CD14-positive monocyte (primary cell): ENCODE results near the gene NABP1. TPM values are rescaled to one million over a fixed set of nuclear protein-coding genes. Genes with fewer than 3 reads are reported as not detected.

ENCODE experiments used
- DNase-seq, 3 donors: peaks; one replicate each; pipeline ENCODE4 v3.0.0-alpha.2; 2011 to 2022
- H2AFZ ChIP-seq: 2 replicates; pipeline ENCODE4 v1.6.0; 2012; ENCODE audit warnings: mild to moderate bottlenecking, low read depth, low read length, inconsistent platforms; ENCODE audit not compliant: insufficient read depth, poor library complexity, severe bottlenecking
- H3K27ac ChIP-seq, 2 donors: 1 replicate in 1 of 2; 2 replicates in 1 of 2; pipeline ENCODE4 v1.5.1; 2012 to 2013; ENCODE audit warnings: low read length in 2 of 2, control low read depth in 1 of 2, inconsistent platforms in 1 of 2, low read depth in 1 of 2, mild to moderate bottlenecking in 1 of 2
- H3K27me3 ChIP-seq, 2 donors: one replicate each; pipeline versions ENCODE4 v1.6.0 to v1.6.1; 2011 to 2013; ENCODE audit warnings: low read length in 2 of 2; ENCODE audit not compliant: control insufficient read depth in 2 of 2, insufficient read depth in 2 of 2
- H3K36me3 ChIP-seq, 2 donors: replicated peaks in 1 of 2; 1 replicate in 1 of 2; 2 replicates in 1 of 2; pipeline versions ENCODE4 v1.5.1 to v1.6.1; 2012 to 2013; ENCODE audit warnings: low read length in 2 of 2, control low read depth in 1 of 2, inconsistent platforms in 1 of 2, mild to moderate bottlenecking in 1 of 2; ENCODE audit not compliant: insufficient read depth in 2 of 2, control insufficient read depth in 1 of 2
- H3K4me1 ChIP-seq, 2 donors: 1 replicate in 1 of 2; 2 replicates in 1 of 2; pipeline versions ENCODE4 v1.5.1 to v1.6.1; 2012 to 2013; ENCODE audit warnings: low read length in 2 of 2, control low read depth in 1 of 2, inconsistent platforms in 1 of 2, mild to moderate bottlenecking in 1 of 2, moderate library complexity in 1 of 2; ENCODE audit not compliant: insufficient read depth in 2 of 2, control insufficient read depth in 1 of 2
- H3K4me2 ChIP-seq: replicated peaks from 2 replicates; pipeline ENCODE3; 2012; ENCODE audit warnings: low read length, moderate library complexity, mild to moderate bottlenecking; ENCODE audit not compliant: poor library complexity, severe bottlenecking; ENCODE audit errors: extremely low read depth
- H3K4me3 ChIP-seq, 3 experiments: fragments of 200-600 bp in 1 of 3; sonication (generic) in 1 of 3; replicated peaks in 1 of 3; 1 replicate in 2 of 3; 2 replicates in 1 of 3; pipeline ENCODE4 v1.5.1; 2011 to 2013; ENCODE audit warnings: low read length in 3 of 3, mild to moderate bottlenecking in 3 of 3, control low read depth in 2 of 3, low read depth in 2 of 3, inconsistent platforms in 1 of 3, moderate library complexity in 1 of 3
- H3K79me2 ChIP-seq: 2 replicates; pipeline ENCODE4 v1.6.0; 2012; ENCODE audit warnings: mild to moderate bottlenecking, control low read depth, inconsistent platforms, low read length, moderate library complexity; ENCODE audit not compliant: insufficient read depth
- H3K9ac ChIP-seq: 2 replicates; pipeline ENCODE4 v1.6.0; 2017; ENCODE audit warnings: low read length, mild to moderate bottlenecking; ENCODE audit not compliant: insufficient read depth, poor library complexity, severe bottlenecking
- H3K9me3 ChIP-seq, 2 donors: replicated peaks in 1 of 2; 1 replicate in 1 of 2; 2 replicates in 1 of 2; pipeline versions ENCODE4 v1.5.1 to v1.6.1; 2012 to 2013; ENCODE audit warnings: low read length in 2 of 2, control low read depth in 1 of 2; ENCODE audit not compliant: control insufficient read depth in 1 of 2, insufficient read depth in 1 of 2
- H4K20me1 ChIP-seq: 2 replicates; pipeline ENCODE4 v1.6.0; 2012; ENCODE audit warnings: mild to moderate bottlenecking, low read length, control low read depth, moderate library complexity; ENCODE audit not compliant: insufficient read depth
- H3K27ac Mint-ChIP-seq, 7 donors: one replicate each; pipeline ENCODE4 v1.8.0; 2020; ENCODE audit warnings: mild to moderate bottlenecking in 7 of 7, mixed read lengths in 7 of 7, moderate library complexity in 6 of 7, inconsistent platforms in 2 of 7
- H3K27me3 Mint-ChIP-seq, 3 donors: one replicate each; pipeline ENCODE4 v1.8.0; 2021 to 2022; ENCODE audit warnings: low read depth in 3 of 3, mild to moderate bottlenecking in 3 of 3, mixed read lengths in 3 of 3, moderate library complexity in 3 of 3, inconsistent platforms in 1 of 3
- H3K36me3 Mint-ChIP-seq, 2 donors: one replicate each; pipeline ENCODE4 v1.8.0; 2020; ENCODE audit warnings: mixed read lengths in 2 of 2, inconsistent platforms in 1 of 2, mild to moderate bottlenecking in 1 of 2
- H3K4me1 Mint-ChIP-seq: one replicate; pipeline ENCODE4 v1.8.0; 2020; ENCODE audit warnings: mild to moderate bottlenecking, mixed read lengths
- H3K4me3 Mint-ChIP-seq, 2 donors: one replicate each; pipeline ENCODE4 v1.8.0; 2020; ENCODE audit warnings: mild to moderate bottlenecking in 2 of 2, mixed read lengths in 2 of 2, moderate library complexity in 1 of 2
- H3K9me3 Mint-ChIP-seq, 7 donors: one replicate each; pipeline ENCODE4 v1.8.0; 2020 to 2022; ENCODE audit warnings: mixed read lengths in 7 of 7, mild to moderate bottlenecking in 6 of 7, moderate library complexity in 6 of 7, inconsistent platforms in 2 of 7
- WGBS: methylation state at CpG from one replicate; pipeline ENCODE4 v1.1.5; 2013; ENCODE audit warnings: missing lambda C conversion rate; ENCODE audit not compliant: insufficient coverage; 5-methylcytosine and 5-hydroxymethylcytosine counted together
- intact Hi-C, 2 donors: fragments of 100-400 bp; cut with micrococcal nuclease; formaldehyde crosslinking; loops; one replicate each; pipeline versions ENCODE4 v1.15.0 to v1.15.1; 2023
- polyA plus RNA-seq, 3 donors: library from polyadenylated mRNA; depleted of rRNA in 1 of 3; unstranded in 2 of 3; stranded (reverse) in 1 of 3; fragments of 300-500 nt in 2 of 3; fragments of >200 nt in 1 of 3; fragmentation: Illumina TruSeq in 2 of 3; gene quantifications; 1 replicate in 2 of 3; 2 replicates in 1 of 3; pipeline ENCODE4 v1.2.3, GENCODE V29; 2012 to 2021
- small RNA-seq: library from RNA; depleted of rRNA; stranded (forward); fragments of <200 nt; gene quantifications from one replicate; pipeline ENCODE3, GENCODE V24; 2012; ENCODE audit warnings: low read depth; ENCODE audit not compliant: insufficient read length
- TF ChIP-seq, protein P1 (sequence below): fragments of 200-600 bp; IDR thresholded peaks from one replicate; pipeline ENCODE4 v1.8.0; 2022; ENCODE audit warnings: antibody characterized with exemption, mild to moderate bottlenecking

NABP1 gene
- polyA plus RNA-seq, 3 donors = 8.0 to 20.7 (median 13.3) TPM

GRCh38 chr2:191728750-191729624 lies 51.1 kb downstream of the NABP1 start:
- Mint-ChIP-seq H3K4me1 (no peaks in the 10 kb centered on the region), H3K36me3 (no peaks in the 10 kb centered on the region), H3K9me3 (no peaks in the 10 kb centered on the region), H3K27me3 (no peaks in the 10 kb centered on the region), H3K4me3 (no peak overlapping the region), H3K27ac (no peak overlapping the region)
- TF ChIP-seq, protein P1, sequence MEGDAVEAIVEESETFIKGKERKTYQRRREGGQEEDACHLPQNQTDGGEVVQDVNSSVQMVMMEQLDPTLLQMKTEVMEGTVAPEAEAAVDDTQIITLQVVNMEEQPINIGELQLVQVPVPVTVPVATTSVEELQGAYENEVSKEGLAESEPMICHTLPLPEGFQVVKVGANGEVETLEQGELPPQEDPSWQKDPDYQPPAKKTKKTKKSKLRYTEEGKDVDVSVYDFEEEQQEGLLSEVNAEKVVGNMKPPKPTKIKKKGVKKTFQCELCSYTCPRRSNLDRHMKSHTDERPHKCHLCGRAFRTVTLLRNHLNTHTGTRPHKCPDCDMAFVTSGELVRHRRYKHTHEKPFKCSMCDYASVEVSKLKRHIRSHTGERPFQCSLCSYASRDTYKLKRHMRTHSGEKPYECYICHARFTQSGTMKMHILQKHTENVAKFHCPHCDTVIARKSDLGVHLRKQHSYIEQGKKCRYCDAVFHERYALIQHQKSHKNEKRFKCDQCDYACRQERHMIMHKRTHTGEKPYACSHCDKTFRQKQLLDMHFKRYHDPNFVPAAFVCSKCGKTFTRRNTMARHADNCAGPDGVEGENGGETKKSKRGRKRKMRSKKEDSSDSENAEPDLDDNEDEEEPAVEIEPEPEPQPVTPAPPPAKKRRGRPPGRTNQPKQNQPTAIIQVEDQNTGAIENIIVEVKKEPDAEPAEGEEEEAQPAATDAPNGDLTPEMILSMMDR = no peak
- H3K4me3 ChIP-seq = no peak overlapping the region
- H3K27me3 ChIP-seq = no peaks in the 10 kb centered on the region
- no peaks in the 10 kb centered on the region for H4K20me1 ChIP-seq
- H3K9me3 ChIP-seq = no peaks in the 10 kb centered on the region
- no peak overlapping the region for H3K4me2 ChIP-seq
- H2AFZ ChIP-seq = no peak overlapping the region
- H3K4me1 ChIP-seq = no peaks in the 10 kb centered on the region
- no peak overlapping the region for H3K9ac ChIP-seq
- intact Hi-C loops = no loop called here
- no peaks in the 10 kb centered on the region for H3K79me2 ChIP-seq
- WGBS = no CpG with 5 or more reads among the region's 5 CpGs
- H3K36me3 ChIP-seq = no peaks in the 10 kb centered on the region
- DNase-seq = no peak
- no peak overlapping the region for H3K27ac ChIP-seq

DNA sequence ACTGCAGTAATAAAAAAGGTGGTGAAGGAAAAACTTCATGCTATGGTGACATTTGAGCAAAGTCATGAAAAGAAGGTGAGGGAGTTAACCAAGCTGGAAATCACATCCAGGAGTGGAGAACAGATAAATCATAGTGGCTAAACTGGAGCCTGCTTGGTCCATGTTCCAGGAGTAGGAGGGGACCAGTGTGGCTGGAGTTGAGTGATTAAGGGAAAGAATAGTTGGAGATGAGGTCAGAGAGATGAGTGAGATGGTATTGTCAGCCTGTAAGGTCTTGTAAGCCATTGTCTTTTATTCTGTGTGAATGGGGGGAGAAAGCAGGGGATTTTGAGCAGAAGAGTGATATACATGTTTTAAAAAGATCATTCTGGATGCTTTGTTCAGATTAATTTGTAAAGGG lies 52.3 kb downstream of the NABP1 start:
- no peak for DNase-seq
- Histone ChIP-seq H3K9ac (no peak overlapping the region), H3K4me3 (no peak overlapping the region), H3K79me2 (no peaks in the 10 kb centered on the region), H3K9me3 (no peaks in the 10 kb centered on the region), H4K20me1 (no peaks in the 10 kb centered on the region), H3K4me2 (no peak overlapping the region), H3K27ac (no peak overlapping the region), H3K36me3 (no peaks in the 10 kb centered on the region), H2AFZ (no peak overlapping the region), H3K27me3 (no peaks in the 10 kb centered on the region), H3K4me1 (no peaks in the 10 kb centered on the region)
- no peak overlapping the region for H3K4me3 Mint-ChIP-seq
- H3K4me1 Mint-ChIP-seq = no peaks in the 10 kb centered on the region
- no peak overlapping the region for H3K27ac Mint-ChIP-seq
- H3K9me3 Mint-ChIP-seq = no peaks in the 10 kb centered on the region
- intact Hi-C loops = no loop called here
- TF ChIP-seq, protein P1 = no peak
- no peaks in the 10 kb centered on the region for H3K27me3 Mint-ChIP-seq
- no peaks in the 10 kb centered on the region for H3K36me3 Mint-ChIP-seq

Small RNA genes lying within 50 kb of the gene (small RNA-seq; reads per million reads assigned to genes)
- gene RF02271 = not detected

Other genes starting within 250 kb of the NABP1 start
- 1 to 10 TPM in 2 of 3 donors, under 1 TPM in 1; 0.07 to 3.1 (median 1.2) TPM for gene CAVIN2, start 169.0 kb downstream of the NABP1 start, polyA plus RNA-seq